Measurements from ENCODE around the gene KSR1.
A peak's percentile ranks its signal among the peaks of the same experiment; 100 is the strongest.

Gene KSR1

DNA sequence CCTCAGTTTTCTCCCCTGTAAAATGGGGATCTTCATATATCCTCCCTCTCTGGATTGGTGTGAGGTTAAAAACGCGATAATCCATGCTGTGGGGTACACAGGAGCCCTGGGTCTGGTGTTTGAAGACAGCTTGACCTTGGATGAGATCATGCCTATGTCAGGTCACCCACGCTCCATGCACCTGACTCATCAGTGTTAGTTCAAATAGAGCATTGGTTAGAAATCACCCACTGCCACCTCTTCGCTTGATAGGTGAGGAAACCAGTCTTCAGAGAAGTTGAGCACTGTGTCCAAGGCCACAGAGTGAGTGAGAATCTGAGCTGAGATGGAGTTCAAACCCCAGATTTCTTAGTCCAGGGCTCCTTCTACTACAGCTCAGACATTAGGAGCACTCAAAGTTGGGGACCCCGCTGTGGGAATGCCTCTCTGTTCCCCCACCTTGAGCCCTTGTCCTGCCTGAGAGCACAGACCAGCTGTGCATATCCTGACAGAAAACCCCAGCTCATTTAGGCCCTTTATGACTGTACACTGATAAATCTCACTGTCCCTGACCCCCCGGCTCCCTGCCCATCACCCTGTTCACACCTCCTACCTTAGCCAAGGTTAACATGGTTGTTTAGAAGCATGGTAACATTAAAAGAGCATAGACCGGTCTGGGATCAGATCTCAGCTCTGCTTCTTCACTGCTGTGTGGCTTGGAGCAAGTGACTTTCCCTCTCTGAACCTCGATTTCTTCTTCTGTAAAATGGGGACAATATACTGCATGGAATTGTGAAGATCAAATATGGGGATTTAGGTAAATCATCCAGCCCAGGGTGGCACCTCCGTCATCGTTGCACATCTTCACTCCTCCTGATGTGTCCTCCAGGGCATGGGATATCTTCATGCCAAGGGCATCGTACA, 152.3 kb downstream of the KSR1 start:
- Mint-ChIP-seq H3K4me3 (no peak overlapping the region), H3K4me1 (ENCODE audit: low read depth) (peaks cover 9% of the 10 kb centered on the region), H3K9me3 (no peaks in the 10 kb centered on the region), H3K27ac (no peak overlapping the region), H3K27me3 (ENCODE audit: low read depth) (no peaks in the 10 kb centered on the region), H3K36me3 (ENCODE audit: low read depth) (peaks cover 27% of the 10 kb centered on the region)
- DNase-seq (ENCODE audit: low spot score): peak; percentile 25

DNA sequence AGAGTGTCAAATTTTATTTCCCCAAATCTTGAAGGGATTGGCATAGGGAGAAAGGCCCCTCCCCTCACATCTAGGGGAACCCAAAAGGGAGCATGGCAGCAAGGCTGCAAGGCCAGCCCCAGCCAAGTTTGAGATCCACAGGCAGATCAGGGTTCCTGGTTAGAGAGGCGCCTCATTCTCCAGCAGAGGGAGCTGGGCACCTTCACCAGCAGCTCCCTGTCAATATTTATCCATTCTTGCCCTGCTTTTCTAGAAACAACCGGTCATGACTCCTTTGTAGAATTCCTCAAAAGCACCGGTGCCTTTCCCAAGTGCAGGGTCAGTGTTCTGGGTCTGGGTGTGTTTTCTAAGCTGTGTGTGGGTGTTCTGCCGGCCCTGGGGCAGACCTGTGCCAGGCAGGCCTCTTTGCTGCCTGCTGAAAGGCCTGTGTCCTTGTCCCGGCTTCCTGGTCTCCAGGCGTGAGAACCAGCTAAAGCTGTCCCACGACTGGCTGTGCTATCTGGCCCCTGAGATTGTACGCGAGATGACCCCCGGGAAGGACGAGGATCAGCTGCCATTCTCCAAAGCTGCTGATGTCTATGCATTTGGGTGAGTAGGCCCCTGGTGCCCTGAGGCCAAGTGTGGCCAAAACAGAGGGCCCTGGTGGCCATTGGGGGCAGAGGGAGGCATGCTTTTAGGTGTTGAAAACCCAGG, 153.5 kb downstream of the KSR1 start:
- Mint-ChIP-seq H3K4me3 (no peak overlapping the region), H3K4me1 (ENCODE audit: low read depth) (peaks cover 9% of the 10 kb centered on the region), H3K9me3 (no peaks in the 10 kb centered on the region), H3K27ac (no peak overlapping the region), H3K27me3 (ENCODE audit: low read depth) (no peaks in the 10 kb centered on the region), H3K36me3 (ENCODE audit: low read depth) (peaks cover 33% of the 10 kb centered on the region)
- no peak for DNase-seq (ENCODE audit: low spot score)

DNA sequence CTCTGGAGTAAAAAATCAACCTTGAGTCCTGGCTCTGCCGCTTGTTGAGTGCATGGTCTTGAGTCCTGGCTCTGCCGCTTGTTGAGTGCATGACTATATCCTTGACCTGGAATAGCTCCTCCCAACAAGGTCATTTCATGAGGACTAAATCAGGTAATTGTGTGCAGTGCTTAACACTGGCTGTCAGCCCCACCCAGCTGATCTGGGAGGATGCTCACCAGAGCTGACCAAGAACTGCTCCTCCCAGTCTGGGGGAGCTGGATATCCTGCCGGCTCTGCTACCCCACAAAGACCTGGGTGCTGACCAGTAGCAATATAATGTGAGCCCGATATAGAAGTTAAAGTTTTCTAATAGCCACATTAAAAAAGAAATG, 154.0 kb downstream of the KSR1 start:
- Mint-ChIP-seq H3K9me3 (no peaks in the 10 kb centered on the region), H3K36me3 (ENCODE audit: low read depth) (peaks cover 37% of the 10 kb centered on the region), H3K4me1 (ENCODE audit: low read depth) (peaks cover 11% of the 10 kb centered on the region), H3K27ac (no peak overlapping the region), H3K27me3 (ENCODE audit: low read depth) (no peaks in the 10 kb centered on the region), H3K4me3 (no peak overlapping the region)
- no peak for DNase-seq (ENCODE audit: low spot score)

DNA sequence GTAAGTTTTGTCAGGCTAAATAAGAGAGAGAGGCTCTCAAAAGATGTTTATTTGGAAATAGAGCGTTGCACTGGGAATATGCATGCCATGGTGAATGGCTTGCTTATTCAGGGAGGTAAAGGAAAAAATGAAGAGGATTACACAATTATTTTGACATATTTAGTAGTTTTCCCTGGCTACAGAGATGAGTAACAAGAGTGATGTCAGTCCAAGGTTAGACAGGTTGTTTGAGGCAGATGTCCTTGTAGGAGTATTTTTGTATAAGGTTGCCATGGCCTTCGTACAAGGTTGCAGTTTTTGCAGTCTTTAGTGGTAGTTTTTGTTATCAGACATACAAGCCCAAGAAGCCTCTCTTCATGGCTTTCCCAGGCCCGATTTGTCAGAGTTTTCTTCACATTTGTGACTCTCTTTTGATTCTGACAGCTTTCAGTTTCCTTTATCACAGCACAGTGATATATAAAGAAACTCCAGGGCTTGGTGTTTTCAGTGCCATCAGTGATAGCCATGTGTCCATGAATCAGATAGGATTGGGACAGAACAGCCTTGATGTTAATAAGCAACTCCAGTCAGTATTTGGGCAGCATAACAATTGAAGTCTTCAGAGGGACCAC, 156.0 kb downstream of the KSR1 start:
- Mint-ChIP-seq H3K9me3 (no peaks in the 10 kb centered on the region), H3K27me3 (ENCODE audit: low read depth) (no peaks in the 10 kb centered on the region), H3K27ac (peak overlapping the region; percentile 19), H3K4me1 (ENCODE audit: low read depth) (peaks cover 28% of the 10 kb centered on the region), H3K36me3 (ENCODE audit: low read depth) (peaks cover 45% of the 10 kb centered on the region), H3K4me3 (no peak overlapping the region)
- DNase-seq (ENCODE audit: low spot score): no peak

DNA sequence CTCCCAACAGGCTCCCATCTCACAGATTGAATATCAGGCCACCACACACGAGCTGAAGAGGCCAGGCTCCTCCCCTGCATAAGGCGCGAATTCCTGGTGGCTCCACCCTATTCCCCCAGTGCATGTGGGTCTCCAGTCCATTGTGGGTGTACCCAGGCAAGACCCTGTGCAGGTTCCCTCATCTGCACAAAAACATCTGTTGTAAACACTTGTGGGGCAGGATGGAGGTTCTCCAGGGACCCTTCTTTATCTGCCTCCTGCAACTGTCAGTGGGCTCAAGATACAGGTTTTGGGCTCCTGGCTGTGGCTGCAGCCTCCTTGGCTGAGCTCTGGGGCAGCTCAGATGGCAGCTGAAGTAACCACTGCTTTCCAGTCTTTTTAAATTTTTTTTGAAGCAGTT, 157.2 kb downstream of the KSR1 start:
- DNase-seq (ENCODE audit: low spot score): no peak
- Mint-ChIP-seq H3K9me3 (no peaks in the 10 kb centered on the region), H3K4me1 (ENCODE audit: low read depth) (peaks cover 30% of the 10 kb centered on the region), H3K36me3 (ENCODE audit: low read depth) (peaks cover 50% of the 10 kb centered on the region), H3K4me3 (no peak overlapping the region), H3K27ac (no peak overlapping the region), H3K27me3 (ENCODE audit: low read depth) (no peaks in the 10 kb centered on the region)

DNA sequence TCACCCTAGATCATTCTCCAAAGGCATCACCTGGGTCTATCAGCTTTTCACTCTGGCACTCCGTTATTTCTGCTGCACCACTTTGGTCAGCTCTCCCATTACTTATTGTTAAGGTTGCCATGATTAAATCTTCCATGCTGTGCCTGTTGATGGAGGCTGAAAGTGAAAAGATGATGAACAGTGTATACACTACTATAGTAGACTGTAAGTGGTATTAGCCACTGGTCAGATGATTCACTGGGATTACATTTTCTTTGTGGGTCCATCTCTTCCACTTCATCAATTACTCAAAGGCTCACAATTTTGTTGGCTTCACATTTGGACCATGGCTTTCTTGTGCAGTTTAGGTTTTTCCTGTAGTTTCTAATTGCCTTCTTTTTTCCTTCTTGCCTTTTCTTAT, 158.9 kb downstream of the KSR1 start:
- Mint-ChIP-seq H3K27me3 (ENCODE audit: low read depth) (no peaks in the 10 kb centered on the region), H3K36me3 (ENCODE audit: low read depth) (peaks cover 44% of the 10 kb centered on the region), H3K9me3 (no peaks in the 10 kb centered on the region), H3K27ac (no peak overlapping the region), H3K4me3 (no peak overlapping the region), H3K4me1 (ENCODE audit: low read depth) (peaks cover 30% of the 10 kb centered on the region)
- DNase-seq (ENCODE audit: low spot score): no peak

DNA sequence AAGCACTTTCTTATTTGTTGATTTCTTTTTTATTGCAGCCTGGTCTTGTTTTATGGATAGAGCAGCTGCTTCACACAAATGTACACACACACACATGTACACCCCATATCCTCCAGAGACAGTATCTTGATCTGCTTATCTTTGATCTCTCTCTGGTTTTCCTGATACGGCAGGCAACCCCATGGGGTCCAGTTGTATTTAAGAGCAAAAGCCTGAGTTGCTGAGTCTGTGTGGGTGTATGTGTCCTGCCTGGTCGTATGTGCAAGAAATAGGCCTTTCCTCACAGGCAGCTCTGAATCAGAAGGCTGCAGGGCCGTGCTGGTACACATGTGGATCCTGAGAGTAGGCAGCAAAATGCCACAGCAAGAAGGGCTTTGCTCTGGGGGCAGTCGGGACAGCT, 160.2 kb downstream of the KSR1 start:
- Mint-ChIP-seq H3K4me3 (peak overlapping the region; percentile 52), H3K27ac (peak overlapping the region; percentile 79), H3K36me3 (ENCODE audit: low read depth) (peaks cover 46% of the 10 kb centered on the region), H3K4me1 (ENCODE audit: low read depth) (peaks cover 40% of the 10 kb centered on the region), H3K9me3 (no peaks in the 10 kb centered on the region), H3K27me3 (ENCODE audit: low read depth) (no peaks in the 10 kb centered on the region)
- DNase-seq (ENCODE audit: low spot score): peak; percentile 55

DNA sequence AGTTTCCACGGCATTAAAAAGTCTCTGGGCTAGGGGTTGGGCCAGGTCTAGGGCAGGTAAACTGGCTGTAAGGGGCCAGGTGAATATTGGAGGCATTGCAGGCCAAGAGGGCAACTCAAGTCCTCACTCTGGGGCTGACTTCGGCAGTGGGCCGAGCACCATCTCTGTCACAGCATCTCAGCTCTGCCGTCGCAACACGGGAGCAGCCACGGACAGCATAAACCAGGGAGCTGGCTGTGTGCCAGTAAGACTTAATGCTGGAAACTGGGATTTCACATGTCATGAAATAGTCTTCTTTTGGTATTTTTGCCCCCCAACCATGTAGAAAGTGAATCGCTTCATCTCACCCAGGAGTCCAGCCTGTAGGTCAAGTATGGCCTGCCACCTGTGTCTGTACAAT, 162.2 kb downstream of the KSR1 start:
- no peak for DNase-seq (ENCODE audit: low spot score)
- Mint-ChIP-seq H3K27me3 (ENCODE audit: low read depth) (no peaks in the 10 kb centered on the region), H3K9me3 (no peaks in the 10 kb centered on the region), H3K36me3 (ENCODE audit: low read depth) (peaks cover 48% of the 10 kb centered on the region), H3K4me1 (ENCODE audit: low read depth) (peaks cover 31% of the 10 kb centered on the region), H3K4me3 (no peak overlapping the region), H3K27ac (no peak overlapping the region)

DNA sequence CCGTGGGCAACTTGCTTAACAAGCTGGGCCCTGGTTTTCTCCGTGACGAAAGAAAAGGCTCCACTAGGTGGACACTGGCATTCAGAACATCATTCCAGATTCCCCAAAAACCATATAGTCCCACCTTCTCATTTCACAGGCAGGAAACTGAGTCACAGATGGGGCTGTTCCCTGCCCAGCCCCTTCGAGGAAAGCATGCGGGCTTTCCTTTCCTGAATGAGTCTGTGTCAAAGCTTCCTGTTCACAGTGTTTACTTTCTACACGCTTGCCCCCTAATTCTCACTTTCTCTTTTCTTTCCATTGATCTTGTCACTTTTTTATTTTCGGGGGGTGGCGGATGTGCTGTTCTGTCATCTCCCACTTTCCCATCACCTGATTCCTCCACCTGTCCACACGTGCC, 164.5 kb downstream of the KSR1 start:
- Mint-ChIP-seq H3K4me1 (ENCODE audit: low read depth) (peaks cover 24% of the 10 kb centered on the region), H3K36me3 (ENCODE audit: low read depth) (peaks cover 37% of the 10 kb centered on the region), H3K4me3 (peak overlapping the region; percentile 7), H3K9me3 (no peaks in the 10 kb centered on the region), H3K27me3 (ENCODE audit: low read depth) (no peaks in the 10 kb centered on the region), H3K27ac (peak overlapping the region; percentile 15)
- no peak for DNase-seq (ENCODE audit: low spot score)

DNA sequence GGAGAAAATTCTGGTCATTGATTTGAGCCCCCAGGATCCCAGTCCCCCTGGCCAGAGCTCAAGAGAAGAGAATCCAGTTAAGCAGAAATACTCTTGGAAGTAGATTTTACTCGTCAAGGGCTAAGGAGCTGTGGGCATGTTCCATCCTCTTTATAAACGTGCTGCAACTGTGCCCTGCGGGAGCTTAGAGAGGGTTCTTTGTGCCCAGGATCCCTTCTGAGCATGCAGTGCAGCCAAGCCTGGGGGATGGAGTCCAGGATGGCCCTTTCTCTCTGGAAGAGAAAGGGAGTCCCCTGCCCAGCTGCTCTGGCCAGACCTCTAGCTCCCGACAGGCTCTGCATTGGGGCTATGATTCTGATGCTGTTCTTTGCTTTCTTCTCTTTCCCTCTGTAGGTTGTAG, 165.3 kb downstream of the KSR1 start:
- Mint-ChIP-seq H3K4me1 (ENCODE audit: low read depth) (peaks cover 16% of the 10 kb centered on the region), H3K27ac (peak overlapping the region; percentile 39), H3K36me3 (ENCODE audit: low read depth) (peaks cover 33% of the 10 kb centered on the region), H3K4me3 (no peak overlapping the region), H3K9me3 (no peaks in the 10 kb centered on the region), H3K27me3 (ENCODE audit: low read depth) (no peaks in the 10 kb centered on the region)
- no peak for DNase-seq (ENCODE audit: low spot score)

DNA sequence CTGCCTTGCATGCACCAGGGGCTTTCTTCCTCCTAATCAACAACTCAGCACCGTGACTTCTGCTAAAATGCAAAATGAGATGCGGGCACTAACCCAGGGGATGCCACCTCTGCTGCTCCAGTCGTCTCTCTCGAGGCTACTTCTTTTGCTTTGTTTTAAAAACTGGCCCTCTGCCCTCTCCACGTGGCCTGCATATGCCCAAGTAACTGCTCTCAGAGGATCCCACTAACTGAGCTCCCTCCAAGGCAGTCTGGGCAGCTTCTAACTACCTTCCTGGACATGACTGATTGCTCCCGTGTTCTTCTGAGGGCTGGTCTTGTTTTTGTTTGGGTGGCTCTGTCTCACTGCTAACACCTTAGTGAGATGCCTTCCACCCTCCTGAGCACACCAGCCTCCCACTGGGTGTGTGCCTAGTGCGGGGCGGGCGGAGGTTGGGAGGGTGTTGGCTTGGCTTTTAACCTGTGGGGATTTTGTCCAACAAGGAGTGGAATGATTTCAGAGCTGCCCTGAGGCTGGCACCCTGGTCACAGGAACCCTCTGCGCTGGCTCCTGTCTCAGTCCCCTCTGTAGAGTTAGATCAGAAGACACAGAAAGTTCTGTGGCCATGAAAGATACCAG, 165.8 kb downstream of the KSR1 start:
- no peaks in the 10 kb centered on the region for H3K9me3 Mint-ChIP-seq
- peaks cover 30% of the 10 kb centered on the region for H3K36me3 Mint-ChIP-seq (ENCODE audit: low read depth)
- DNase-seq (ENCODE audit: low spot score): no peak
- no peak overlapping the region for H3K4me3 Mint-ChIP-seq
- H3K4me1 Mint-ChIP-seq (ENCODE audit: low read depth): peaks cover 12% of the 10 kb centered on the region
- no peaks in the 10 kb centered on the region for H3K27me3 Mint-ChIP-seq (ENCODE audit: low read depth)
- H3K27ac Mint-ChIP-seq: peak overlapping the region; percentile 39

DNA sequence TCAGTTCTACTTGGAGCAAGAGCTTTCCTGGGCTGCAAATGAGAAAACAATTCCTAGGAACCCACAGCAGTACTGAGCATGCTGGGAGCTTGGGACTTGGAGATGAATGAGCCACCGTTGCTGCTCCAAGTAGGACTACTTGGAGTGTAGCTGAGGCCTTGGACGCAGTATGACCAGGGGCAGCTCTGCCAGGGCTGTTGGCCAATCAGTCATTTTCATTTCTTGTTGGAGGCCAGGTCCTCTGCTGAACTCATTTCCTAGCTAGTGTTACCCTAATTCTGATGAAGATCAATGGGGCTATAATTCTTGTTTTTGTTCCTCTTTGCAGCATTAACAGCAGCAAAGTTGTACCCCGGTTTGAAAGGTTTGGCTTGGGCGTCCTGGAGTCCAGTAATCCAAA, 166.7 kb downstream of the KSR1 start:
- H3K4me3 Mint-ChIP-seq: no peak overlapping the region
- H3K9me3 Mint-ChIP-seq: no peaks in the 10 kb centered on the region
- no peak overlapping the region for H3K27ac Mint-ChIP-seq
- H3K27me3 Mint-ChIP-seq (ENCODE audit: low read depth): no peaks in the 10 kb centered on the region
- DNase-seq (ENCODE audit: low spot score): no peak
- H3K36me3 Mint-ChIP-seq (ENCODE audit: low read depth): peaks cover 28% of the 10 kb centered on the region
- peaks cover 14% of the 10 kb centered on the region for H3K4me1 Mint-ChIP-seq (ENCODE audit: low read depth)

DNA sequence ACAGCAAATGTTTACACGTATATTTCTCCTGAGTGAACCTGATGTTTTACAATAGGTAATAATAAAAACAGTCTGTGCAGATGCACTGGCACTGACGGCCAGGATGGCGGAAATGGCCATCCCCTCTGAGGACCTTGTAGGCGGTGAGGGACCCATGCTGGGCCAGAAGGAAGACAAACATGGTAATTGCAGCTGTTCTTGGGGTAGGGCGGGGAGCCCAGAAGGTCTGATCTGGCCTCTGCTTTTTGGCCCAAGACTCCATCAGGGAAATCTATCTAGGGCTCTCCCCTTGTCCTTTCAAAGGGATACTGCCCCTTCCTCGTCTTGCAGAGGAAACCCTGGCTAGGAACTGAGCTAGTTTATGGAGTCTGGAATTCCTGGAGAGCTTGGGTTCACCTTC, 167.4 kb downstream of the KSR1 start:
- DNase-seq (ENCODE audit: low spot score): no peak
- Mint-ChIP-seq H3K4me3 (no peak overlapping the region), H3K4me1 (ENCODE audit: low read depth) (peaks cover 20% of the 10 kb centered on the region), H3K27ac (no peak overlapping the region), H3K36me3 (ENCODE audit: low read depth) (peaks cover 25% of the 10 kb centered on the region), H3K9me3 (no peaks in the 10 kb centered on the region), H3K27me3 (ENCODE audit: low read depth) (no peaks in the 10 kb centered on the region)

DNA sequence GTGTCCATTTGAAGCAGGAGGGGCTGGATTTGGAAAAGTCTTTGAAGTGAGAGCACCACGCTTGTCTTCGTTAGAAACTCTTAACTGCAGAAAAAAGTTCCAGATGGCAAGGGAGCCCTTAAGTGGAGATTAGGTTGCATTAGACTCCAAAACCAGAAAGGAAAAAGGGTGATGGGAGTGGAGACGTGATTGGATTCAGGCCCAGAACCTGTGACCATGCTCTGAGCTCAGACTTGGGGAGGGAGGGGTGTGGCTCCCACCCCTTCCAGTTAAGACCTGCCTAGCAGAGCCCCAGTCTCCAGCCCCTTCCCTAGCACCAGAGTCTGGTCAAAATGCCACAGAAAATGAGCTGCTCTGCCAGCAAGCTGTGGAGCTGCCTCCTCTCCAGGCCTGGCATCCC, 168.3 kb downstream of the KSR1 start:
- Mint-ChIP-seq H3K9me3 (no peaks in the 10 kb centered on the region), H3K27ac (no peak overlapping the region)

More for the DNA sequence above, 168.3 kb downstream of the KSR1 start:
- H3K4me1 Mint-ChIP-seq (ENCODE audit: low read depth): peaks cover 26% of the 10 kb centered on the region
- no peak overlapping the region for H3K4me3 Mint-ChIP-seq
- peaks cover 23% of the 10 kb centered on the region for H3K36me3 Mint-ChIP-seq (ENCODE audit: low read depth)
- no peaks in the 10 kb centered on the region for H3K27me3 Mint-ChIP-seq (ENCODE audit: low read depth)
- no peak for DNase-seq (ENCODE audit: low spot score)

All from T-helper 2 cell treated with Interferon-gamma antibody and Interleukin-4, amounts not matched to agents 5 μg/mL and 100 μg/mL, for 36 hours (primary cell).